ENCODE data around the gene NEDD9.

Gene NEDD9

GRCh38 chr6:11139051-11139960 is 93.2 kb downstream of the NEDD9 start:
- H3K9ac ChIP-seq (ENCODE audit: low read length) = no peak overlapping the region
- no peaks in the 10 kb centered on the region for H3K27me3 ChIP-seq (ENCODE audit: control insufficient read depth in 1 of 2, insufficient read depth in 2 of 2, low read length in 2 of 2)
- H3K4me1 ChIP-seq (ENCODE audit: insufficient read depth, low read length) = no peaks in the 10 kb centered on the region
- H3K36me3 ChIP-seq (ENCODE audit: insufficient read depth, low read length) = peaks cover 3% of the 10 kb centered on the region
- H3K4me3 ChIP-seq (ENCODE audit: low read depth in 1 of 2, low read length in 2 of 2) = no peak overlapping the region
- no peak overlapping the region for H3K27ac ChIP-seq (ENCODE audit: low read depth, low read length)
- H3K9me3 ChIP-seq (ENCODE audit: low read length) = no peaks in the 10 kb centered on the region

- Histone ChIP-seq H3K9me3 (ENCODE audit: low read length) (no peaks in the 10 kb centered on the region), H3K27me3 (ENCODE audit: control insufficient read depth in 1 of 2, insufficient read depth in 2 of 2, low read length in 2 of 2) (no peaks in the 10 kb centered on the region)
Measured at GRCh38 chr6:11136809-11137208, 95.7 kb downstream of the NEDD9 start.

More at GRCh38 chr6:11136809-11137208, 95.7 kb downstream of the NEDD9 start:
- no peaks in the 10 kb centered on the region for H3K4me1 ChIP-seq (ENCODE audit: insufficient read depth, low read length)
- H3K27ac ChIP-seq (ENCODE audit: low read depth, low read length) = no peak overlapping the region
- H3K4me3 ChIP-seq (ENCODE audit: low read depth in 1 of 2, low read length in 2 of 2) = no peak overlapping the region
- no peak overlapping the region for H3K9ac ChIP-seq (ENCODE audit: low read length)
- H3K36me3 ChIP-seq (ENCODE audit: insufficient read depth, low read length) = peaks cover 3% of the 10 kb centered on the region

Measured in muscle layer of colon (tissue), 2 donors.